Heart right ventricle (tissue), 16 donors: ENCODE results near the gene IRF2BPL. TPM values are rescaled to one million over a fixed set of nuclear protein-coding genes. Genes with fewer than 3 reads are reported as not detected.

Source experiments
- ATAC-seq, 8 donors: fragments of 200-7000 bp; cut with Tn5 transposase; one replicate each; pipeline ENCODE4 v1.9.1; 2020; ENCODE audit warnings: mild to moderate bottlenecking in 8 of 8, moderate library complexity in 8 of 8, moderate number of reproducible peaks in 1 of 8
- DNase-seq, 2 donors: peaks; one replicate each; pipeline ENCODE4 v3.0.0-alpha.2; 2020
- H3K27ac ChIP-seq, 10 donors: fragments of 200-600 bp; sonication (generic) in 2 of 10; one replicate each; pipeline versions ENCODE4 v1.5.0 to v1.8.0; 2020 to 2022; ENCODE audit warnings: mild to moderate bottlenecking in 3 of 10
- H3K27me3 ChIP-seq, 7 donors: fragments of 200-600 bp; one replicate each; pipeline ENCODE4 v1.8.0; 2021 to 2022; ENCODE audit warnings: mild to moderate bottlenecking in 2 of 7
- H3K36me3 ChIP-seq, 9 donors: fragments of 200-600 bp; sonication (generic) in 1 of 9; one replicate each; pipeline versions ENCODE4 v1.5.0 to v1.8.0; 2020 to 2022; ENCODE audit warnings: mild to moderate bottlenecking in 2 of 9
- H3K4me1 ChIP-seq, 9 donors: fragments of 200-600 bp; sonication (generic) in 1 of 9; one replicate each; pipeline versions ENCODE4 v1.5.0 to v1.8.0; 2020 to 2022; ENCODE audit warnings: mild to moderate bottlenecking in 4 of 9
- H3K4me3 ChIP-seq, 10 donors: fragments of 200-600 bp; sonication (generic) in 2 of 10; one replicate each; pipeline versions ENCODE4 v1.5.0 to v1.8.0; 2020 to 2022; ENCODE audit warnings: mild to moderate bottlenecking in 7 of 10, moderate library complexity in 2 of 10
- H3K9me3 ChIP-seq, 11 donors: fragments of 200-600 bp in 10 of 11; sonication (generic) in 2 of 11; one replicate each; pipeline versions ENCODE4 v1.5.0 to v1.8.0; 2013 to 2022; ENCODE audit warnings: mild to moderate bottlenecking in 2 of 11, control low read depth in 1 of 11, moderate library complexity in 1 of 11
- CTCF ChIP-seq, 9 donors: fragments of 200-600 bp; sonication (generic) in 2 of 9; IDR thresholded peaks; one replicate each; pipeline versions ENCODE4 v1.5.0 to v1.8.0; 2021 to 2022; ENCODE audit warnings: antibody characterized with exemption in 9 of 9, mild to moderate bottlenecking in 5 of 9, moderate library complexity in 1 of 9
- WGBS, 2 donors: extraction: QIAGEN DNeasy Blood & Tissue Kit; methylation state at CpG; one replicate each; pipeline ENCODE4 v1.1.7; 2013; ENCODE audit warnings: inconsistent platforms in 1 of 2; 5-methylcytosine and 5-hydroxymethylcytosine counted together
- intact Hi-C, 10 donors: fragments of 100-400 bp; cut with DNase I; formaldehyde crosslinking; loops; one replicate each; pipeline versions ENCODE4 v1.11.1 to v1.14.2; 2022
- polyA plus RNA-seq, 2 donors: library from polyadenylated mRNA; stranded (reverse); fragments of 200-250 nt; gene quantifications; one replicate each; pipeline ENCODE4 v1.2.3, GENCODE V29; 2013
- total RNA-seq, 10 donors: library from RNA; stranded (reverse); fragmentation: NEBNext Ultra II Directional in 3 of 10; extraction: Animal tissue kit (Norgen Biotek cat#: 25700) in 3 of 10; gene quantifications; one replicate each; pipeline versions ENCODE4 v1.2.1 to v1.2.4, GENCODE V29; 2021 to 2023
- donor health status: Arrhythmogenic right ventricular cardiomyopathy.
- donor health status: ischemic (EF 13 %, LVEDD 7.1; RV severe dilation, severe dysfunction).
- donor health status: healthy with polysubstance abuse.
- donor health status: DM: no; HTN: yes; CAD: no.
- donor health status: DM: no; HTN: no; CAD: no.
- donor health status: ischemic (EF 25% LVEDD 6.9; RV normal size, moderate dysfunction).
- donor health status: ischemic (EF 25% LVEDD 5.7; RV mildly dilated, moderate dysfunction).
- donor health status: healthy.
- donor health status: DM: yes; HTN: yes; CAD: no.
- donor health status: Ischemic cardiomyopathy.
- donor health status: ischemic (EF 35%, LVEDD 5.7; RV mildly dilated, moderate dysfunction).
- donor health status: nonischemic (EF 11% LVEDD 7.7; RV severe dilation, severe dysfunction).
- donor health status: DM: yes; HTN: yes; CAD: no.
- donor health status: PGD.
- donor health status: ischemic (EF 29% LVEDD 5.4; RV normal size, mild dysfunction).
- donor health status: nonischemic (EF 23%, LVEDD 6.1; RV moderate dilation, normal function).

The IRF2BPL gene
- total and polyA plus RNA-seq, 12 donors: 6.6 to 66.6 (median 34.7) TPM

GRCh38 chr14:77014004-77014604 lies 14.4 kb downstream of the IRF2BPL start:
- H3K27ac ChIP-seq: peak overlapping the region in 8 of 10 donors; percentile 63 to 82 (median 76)
- 32 to 37% methylated on average over 9 of the region's 9 CpGs for WGBS, 2 donors
- no peaks in the 10 kb centered on the region for H3K36me3 ChIP-seq
- intact Hi-C loops: loop anchor here in 1 of 10 donors (5.0 kb wide), 1 partner anchor 52 kb away; no protein-coding TSS in a partner anchor
- ATAC-seq (peak; percentile 88 to 97 (median 94)), DNase-seq (peak; percentile 55 to 80)
- TF ChIP-seq CTCF (IDR thresholded peaks at IDR 0.05): no peak
- H3K4me1 ChIP-seq: peaks cover 0 to 22% (median 12%) of the 10 kb centered on the region in 9 donors
- no peaks in the 10 kb centered on the region for H3K27me3 ChIP-seq
- H3K4me3 ChIP-seq: no peak overlapping the region
- no peaks in the 10 kb centered on the region for H3K9me3 ChIP-seq

- no peak overlapping the region for H3K4me3 ChIP-seq
- DNase-seq: no peak
- H3K9me3 ChIP-seq: no peaks in the 10 kb centered on the region
- no peak for TF ChIP-seq CTCF (IDR thresholded peaks at IDR 0.05)
- H3K4me1 ChIP-seq: peaks cover 0 to 39% (median 22%) of the 10 kb centered on the region in 9 donors
- no peaks in the 10 kb centered on the region for H3K27me3 ChIP-seq
- 87 to 91% methylated on average over 12 to 13 of the region's 13 CpGs for WGBS, 2 donors
- H3K27ac ChIP-seq: peak overlapping the region in 1 of 10 donors; percentile 20
- H3K36me3 ChIP-seq: no peaks in the 10 kb centered on the region
- intact Hi-C loops: loop anchor here in 1 of 10 donors (5.0 kb wide), 1 partner anchor 50 kb away; no protein-coding TSS in a partner anchor
- no peak for ATAC-seq
Measured at GRCh38 chr14:77012193-77012765, 16.2 kb downstream of the IRF2BPL start.

- Histone ChIP-seq H3K9me3 (no peaks in the 10 kb centered on the region), H3K27me3 (no peaks in the 10 kb centered on the region), H3K4me1 (peaks cover 0 to 39% (median 22%) of the 10 kb centered on the region in 9 donors), H3K36me3 (no peaks in the 10 kb centered on the region), H3K4me3 (no peak overlapping the region), H3K27ac (no peak overlapping the region)
- no peak for TF ChIP-seq CTCF (IDR thresholded peaks at IDR 0.05)
- DNase-seq (no peak), ATAC-seq (no peak)
- WGBS, 2 donors: 90 to 92% methylated on average over 4 of the region's 4 CpGs
- intact Hi-C loops: loop anchor here in 1 of 10 donors (5.0 kb wide), 1 partner anchor 49 kb away; no protein-coding TSS in a partner anchor
Measured at GRCh38 chr14:77011245-77011644, 17.3 kb downstream of the IRF2BPL start.

DNA sequence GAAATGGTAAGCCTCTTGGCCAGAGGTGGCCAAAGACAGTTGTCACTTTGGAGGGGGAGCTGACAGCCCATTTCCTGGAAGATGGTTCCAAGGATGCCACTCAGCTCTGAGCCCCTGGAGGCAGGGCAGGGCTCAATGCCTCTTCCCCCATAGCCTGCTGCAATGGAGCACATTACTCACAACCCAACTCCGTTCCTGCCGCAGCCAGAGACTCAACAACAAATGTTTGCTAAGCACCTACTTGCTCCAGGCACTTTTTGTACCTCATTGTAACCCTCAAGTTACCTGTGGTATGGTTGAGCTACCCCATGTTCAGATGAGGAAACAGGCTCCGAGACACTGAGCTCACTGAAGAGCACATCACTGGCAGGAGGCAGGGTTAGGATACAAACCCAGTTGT lies 19.5 kb downstream of the IRF2BPL start:
- ATAC-seq (no peak), DNase-seq (no peak)
- Histone ChIP-seq H3K4me3 (no peak overlapping the region), H3K9me3 (no peaks in the 10 kb centered on the region), H3K27ac (peak overlapping the region in 2 of 10 donors; percentile 52 to 69), H3K36me3 (no peaks in the 10 kb centered on the region), H3K4me1 (peaks cover 0 to 30% (median 18%) of the 10 kb centered on the region in 9 donors), H3K27me3 (no peaks in the 10 kb centered on the region)
- TF ChIP-seq CTCF (IDR thresholded peaks at IDR 0.05): no peak
- 95 to 99% methylated on average over 3 of the region's 3 CpGs for WGBS, 2 donors
- intact Hi-C loops: no loop called here
